Activated CD4-positive, alpha-beta T cell treated with anti-CD3 and anti-CD28 coated beads for 1 hour (primary cell): ENCODE data around the gene EYA3.

Experiments used
- DNase-seq: peaks from one replicate; pipeline ENCODE4 v3.0.0-alpha.2; 2020

Gene EYA3

DNA sequence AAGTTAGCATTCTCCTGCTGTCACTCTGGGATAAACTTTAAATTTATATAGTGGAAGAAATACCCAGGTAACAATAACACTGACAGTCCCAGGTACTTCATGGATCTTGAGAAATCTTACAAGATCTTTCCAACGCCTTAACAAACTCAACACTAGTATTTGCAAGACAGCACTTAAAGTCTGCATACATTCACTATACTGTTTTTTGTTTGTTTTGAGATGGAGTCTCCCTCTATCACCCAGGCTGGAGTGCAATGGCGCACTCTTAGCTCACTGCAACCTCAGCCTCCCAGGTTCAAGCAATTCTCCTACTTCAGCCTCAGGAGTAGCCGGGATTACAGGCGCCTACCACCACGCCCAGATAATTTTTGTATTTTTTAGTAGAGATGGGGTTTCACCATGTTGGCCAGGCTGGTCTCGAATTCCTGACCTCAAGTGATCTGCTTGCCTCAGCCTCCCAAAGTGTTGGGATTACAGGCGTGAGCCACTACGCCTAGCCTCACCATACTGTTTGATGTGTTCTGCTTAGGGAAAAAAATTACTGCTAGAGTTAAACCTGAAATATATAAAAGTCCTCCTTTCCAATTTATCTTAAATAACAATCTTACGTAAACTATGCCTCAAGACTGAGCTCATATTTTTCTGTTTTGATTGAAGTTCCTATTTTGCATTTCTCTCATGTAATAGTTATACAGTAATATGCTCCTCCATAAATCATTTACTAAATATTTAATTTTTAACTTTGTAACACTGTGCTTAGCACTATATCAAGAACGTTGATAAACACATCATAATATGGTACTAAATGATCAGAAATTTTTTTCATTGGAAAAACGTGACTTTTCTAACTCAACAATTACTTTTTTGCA lies 17.5 kb downstream of the EYA3 start:
- no peak for DNase-seq

DNA sequence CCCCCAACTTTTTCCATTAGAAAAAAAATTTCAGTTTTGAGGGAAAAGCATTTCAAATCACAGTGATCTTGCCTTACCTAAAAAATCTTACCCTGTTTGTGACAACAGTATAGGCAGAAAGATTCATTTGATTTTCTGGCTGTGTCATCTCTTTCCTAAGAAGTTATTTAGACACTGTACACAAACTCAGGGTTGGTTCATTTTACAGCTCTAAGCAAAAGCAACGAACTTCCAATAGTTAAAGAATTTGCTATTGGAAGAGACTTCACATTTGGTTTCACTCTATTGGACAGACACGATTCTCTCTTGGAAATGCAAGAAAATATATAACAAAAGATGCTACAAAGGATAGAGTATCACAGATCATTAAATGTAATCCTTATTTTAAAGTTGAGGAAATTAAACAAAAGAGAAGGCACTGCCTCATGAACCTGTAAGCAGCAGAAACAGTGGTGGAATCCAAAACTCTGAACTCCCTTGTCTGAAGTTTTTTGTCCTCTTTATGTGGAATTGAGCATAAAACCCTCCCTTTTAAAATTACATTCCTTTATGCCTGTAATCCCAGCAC lies 20.8 kb downstream of the EYA3 start:
- no peak for DNase-seq

DNA sequence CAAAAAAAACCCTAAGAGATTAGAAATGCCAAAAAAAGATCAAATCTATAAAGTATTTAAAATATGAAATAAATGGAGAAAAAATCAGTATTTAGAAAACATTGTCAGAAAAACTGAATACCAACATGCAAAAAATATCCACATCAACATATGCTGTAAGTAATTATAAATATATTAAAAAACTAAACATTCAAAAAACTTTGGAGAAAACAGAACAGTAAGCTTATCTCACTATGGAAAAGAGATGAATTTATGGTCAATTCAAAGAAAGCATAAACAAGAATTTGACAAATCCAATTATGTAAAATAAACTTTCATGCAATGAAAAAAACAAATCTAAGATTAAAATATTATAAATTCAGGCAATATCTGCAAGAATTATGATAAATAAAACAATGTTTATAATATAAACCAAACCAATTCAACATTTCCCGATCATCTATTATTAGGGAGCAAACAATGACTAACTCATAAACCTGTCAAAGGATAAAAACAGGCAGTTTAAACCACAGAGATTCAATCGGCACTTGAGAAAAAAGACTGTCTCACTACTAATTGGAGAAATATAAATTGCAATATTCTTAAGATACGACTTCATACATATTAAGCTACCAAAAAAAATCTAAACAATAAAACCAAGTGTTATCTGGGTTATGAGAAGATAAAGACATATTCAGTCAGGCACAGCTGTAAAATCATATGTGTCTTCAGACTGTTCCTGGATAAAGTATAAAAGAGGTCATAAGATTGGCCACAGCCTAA lies 21.8 kb downstream of the EYA3 start:
- no peak for DNase-seq

DNA sequence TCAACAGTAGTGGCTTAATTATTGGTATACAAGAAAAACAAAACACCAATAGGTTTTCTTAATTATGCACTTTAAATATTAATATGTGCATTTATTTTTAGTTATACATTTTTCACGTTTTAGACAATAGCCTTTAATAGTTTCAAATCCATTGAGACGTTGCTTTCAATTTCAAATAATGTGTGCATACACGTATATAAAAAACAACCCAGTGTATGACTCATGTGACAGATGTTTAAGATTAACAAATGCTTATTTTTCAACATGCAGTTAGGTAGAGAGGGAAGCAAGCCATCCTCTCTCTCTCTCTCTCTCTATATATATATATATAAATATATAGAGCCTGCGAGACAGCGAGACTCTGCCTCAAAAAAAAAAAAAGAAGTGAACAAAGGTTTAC lies 24.3 kb downstream of the EYA3 start:
- no peak for DNase-seq

DNA sequence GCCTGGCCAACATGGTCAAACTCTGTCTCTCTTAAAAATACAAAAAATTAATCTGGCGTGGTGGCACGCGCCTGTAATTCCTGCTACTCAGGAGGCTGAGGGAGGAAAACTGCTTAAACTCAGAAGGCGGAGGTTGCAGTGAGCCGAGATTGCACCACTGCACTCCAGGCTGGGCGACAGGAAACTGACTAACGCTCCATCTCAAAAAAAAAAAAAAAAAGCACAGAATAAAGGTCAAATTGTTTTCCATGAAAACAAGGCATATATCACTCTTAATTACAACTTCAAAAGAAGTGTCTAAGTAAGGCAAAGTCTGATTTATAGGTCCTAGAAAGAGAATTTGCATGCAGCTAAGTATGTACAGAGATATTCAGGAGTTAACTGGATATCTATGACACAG lies 25.6 kb downstream of the EYA3 start:
- no peak for DNase-seq

DNA sequence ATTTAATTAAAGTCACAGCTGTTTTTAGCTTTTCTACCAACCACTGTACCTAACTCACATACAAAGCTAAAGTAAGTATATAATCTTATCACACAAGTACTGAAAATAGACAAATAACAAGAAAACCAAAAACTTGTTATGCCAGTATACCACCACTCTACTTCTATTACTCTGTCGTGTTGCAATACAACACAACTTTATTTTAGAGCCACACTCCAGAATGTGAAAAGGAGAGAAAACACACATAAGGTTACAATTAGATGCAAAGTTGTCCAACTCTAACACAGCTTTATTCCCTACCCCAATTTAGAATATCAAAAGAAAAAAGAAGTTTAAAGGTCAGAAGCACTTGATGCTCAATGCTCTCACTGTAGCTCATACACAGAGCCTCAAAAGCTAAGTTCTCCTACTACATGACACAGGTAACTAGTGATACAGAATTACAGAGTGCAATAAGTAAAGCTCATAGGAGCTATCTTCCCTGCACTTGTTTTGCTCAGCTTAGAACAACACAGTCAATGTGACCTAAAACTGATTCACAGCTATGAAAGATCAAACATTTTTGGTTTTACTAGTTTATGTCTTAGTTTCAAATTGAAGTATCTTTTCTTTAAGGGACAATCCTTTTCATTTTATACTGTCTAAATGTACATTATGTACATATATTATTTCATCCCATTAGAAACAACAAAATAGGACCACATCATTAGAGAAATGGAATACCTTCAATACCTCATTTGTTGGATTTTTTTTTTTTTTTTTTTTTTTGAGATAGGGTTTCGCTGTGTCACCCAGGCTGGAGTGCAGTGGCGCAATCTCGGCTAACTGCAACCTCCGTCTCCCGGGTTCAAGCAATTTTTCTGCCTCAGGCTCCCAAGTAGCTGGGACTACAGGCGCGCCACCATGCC lies 29.2 kb downstream of the EYA3 start:
- no peak for DNase-seq

DNA sequence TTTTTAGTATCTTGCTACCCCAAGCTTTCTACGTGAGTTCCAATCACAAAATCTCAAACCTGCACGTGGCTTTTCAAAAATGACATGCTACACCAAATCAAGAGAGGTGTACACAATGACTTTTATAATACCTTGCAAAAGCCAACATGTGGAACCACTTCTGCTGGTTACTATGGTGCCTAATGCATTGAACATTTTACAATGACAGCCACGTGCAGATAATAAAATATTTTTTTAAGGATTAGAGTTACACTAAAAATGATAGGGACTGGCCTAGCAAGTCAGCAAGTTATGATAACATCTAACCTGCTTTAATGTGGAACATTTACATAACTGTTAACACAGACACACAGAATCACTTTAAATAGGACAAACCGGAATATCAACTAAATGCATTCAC lies 30.2 kb downstream of the EYA3 start:
- no peak for DNase-seq

DNA sequence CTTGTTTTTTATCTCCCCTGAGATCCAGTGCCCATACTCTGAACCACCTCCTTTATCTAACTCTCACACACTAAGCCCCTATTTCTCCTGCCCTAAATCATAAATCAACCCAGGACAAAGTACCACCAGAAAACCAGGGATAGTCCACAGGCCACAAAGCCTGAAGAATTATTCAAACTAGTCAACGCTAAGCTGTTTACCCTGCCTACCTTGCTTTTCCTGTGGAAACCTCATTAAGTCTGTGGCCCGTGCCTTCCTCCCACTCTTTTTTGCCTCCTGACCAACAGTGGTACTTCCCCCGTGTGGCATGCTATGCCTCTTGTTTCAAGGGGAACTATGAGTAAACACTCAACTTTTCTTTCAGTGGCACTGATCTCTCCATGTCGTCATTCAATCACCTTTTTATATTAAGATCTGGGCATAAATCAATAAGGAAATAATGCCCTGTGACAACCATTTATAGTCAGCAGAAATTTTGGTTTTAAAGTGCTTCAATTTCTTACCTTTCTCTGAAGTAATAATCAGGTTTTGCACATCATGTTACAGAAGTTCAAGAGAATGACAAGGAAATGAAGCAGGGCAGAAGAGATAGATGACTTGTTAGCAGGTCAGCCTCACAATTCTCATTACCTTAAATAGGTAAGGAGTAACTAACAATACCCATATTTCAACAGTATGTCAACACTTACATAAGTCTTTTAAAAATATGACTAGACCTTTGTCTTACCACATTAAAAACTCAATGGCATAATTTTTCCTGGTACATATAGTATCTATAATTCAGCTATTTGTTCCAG lies 32.1 kb downstream of the EYA3 start:
- peak; percentile 44 for DNase-seq

DNA sequence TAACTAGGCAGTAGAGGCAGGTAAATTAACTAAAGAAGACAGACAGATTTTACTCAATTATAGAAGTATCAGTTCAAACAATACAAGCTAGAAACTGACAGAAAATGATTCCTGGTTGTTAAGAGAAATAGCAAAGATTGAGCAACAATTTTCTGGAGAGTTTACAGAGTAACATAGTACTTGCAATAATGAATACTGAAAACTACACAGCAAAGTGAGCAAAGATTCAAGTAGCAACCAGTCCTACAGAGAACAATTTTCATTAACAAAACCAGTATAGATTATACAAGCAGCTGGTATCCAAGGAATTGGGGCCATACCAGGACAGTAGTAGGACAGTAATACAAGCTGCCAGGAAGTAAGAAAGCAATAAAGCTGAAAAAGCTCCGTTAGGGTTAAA lies 37.6 kb downstream of the EYA3 start:
- no peak for DNase-seq

DNA sequence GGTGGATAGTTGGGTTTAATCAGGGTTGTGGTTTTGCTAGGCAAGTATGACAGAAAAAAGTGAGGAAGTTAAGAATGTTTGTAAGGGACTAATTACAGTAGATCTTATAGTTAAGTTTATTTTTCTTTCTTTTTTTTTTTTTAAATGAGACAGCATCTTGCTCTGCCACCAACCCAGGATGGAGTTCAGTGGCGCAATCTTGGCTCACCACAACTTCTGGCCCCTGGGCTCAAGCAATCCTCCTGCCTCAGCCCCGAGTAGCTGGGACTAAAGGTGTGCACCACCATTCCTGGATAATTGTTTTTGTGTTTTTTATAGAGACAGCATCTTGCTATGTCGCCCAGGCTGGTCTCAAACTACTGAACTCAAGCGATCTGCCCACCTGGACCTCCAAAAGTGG lies 41.7 kb downstream of the EYA3 start:
- no peak for DNase-seq

DNA sequence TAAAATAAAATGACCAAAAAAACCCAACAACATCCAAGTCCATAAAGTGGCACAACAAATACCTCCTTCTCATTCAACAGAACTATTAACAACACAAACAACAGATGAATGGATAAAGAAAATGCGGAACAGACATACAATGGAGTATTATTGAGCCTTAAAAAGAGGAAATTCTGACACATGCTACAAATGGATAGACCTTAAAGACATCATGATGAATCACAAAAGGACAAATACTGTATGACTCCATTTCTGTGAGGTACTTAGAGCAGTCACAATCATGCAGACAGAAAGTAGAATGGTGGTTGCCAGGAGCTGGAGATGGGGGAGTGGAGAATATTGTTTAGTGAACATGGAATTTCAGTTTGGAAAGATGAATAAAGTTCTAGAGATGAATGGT lies 42.6 kb downstream of the EYA3 start:
- no peak for DNase-seq

DNA sequence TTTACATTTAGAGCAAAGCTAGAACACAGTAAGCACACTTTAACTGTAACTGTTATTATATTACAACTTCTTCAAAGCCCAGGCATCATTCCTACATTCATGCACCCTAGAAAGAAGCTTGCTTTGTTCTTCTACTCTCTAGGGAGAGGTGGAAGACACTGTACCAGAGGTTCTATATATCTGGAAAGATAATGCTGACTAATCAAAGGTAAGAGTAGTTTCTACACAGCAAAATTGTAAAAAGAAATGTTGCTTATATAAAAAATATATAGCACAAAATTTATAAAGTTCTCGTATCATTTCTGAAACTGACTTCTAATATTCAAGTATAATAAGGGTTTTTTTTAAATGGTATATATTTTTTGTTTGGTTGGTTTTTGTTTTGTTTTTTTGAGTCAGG lies 44.0 kb downstream of the EYA3 start:
- DNase-seq, result no peak

DNA sequence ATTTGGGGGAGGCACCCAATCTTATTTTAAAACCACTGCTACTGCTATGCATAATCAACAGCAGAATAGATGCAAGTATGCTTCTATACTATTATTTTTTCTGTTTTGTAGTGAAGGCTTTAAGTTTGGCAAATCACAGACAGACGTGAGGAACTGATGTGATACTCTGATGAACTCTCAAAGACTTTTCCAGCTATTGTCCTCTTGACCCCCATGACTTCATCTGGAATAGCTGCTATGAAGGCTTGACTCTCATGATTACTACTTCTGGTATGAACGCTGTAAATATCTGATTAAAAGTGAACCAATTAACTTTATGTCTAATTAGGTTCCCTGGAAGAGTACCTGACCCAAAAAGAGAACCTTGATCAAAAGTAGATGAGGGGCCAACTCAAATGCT lies 49.1 kb downstream of the EYA3 start:
- DNase-seq, result no peak

DNA sequence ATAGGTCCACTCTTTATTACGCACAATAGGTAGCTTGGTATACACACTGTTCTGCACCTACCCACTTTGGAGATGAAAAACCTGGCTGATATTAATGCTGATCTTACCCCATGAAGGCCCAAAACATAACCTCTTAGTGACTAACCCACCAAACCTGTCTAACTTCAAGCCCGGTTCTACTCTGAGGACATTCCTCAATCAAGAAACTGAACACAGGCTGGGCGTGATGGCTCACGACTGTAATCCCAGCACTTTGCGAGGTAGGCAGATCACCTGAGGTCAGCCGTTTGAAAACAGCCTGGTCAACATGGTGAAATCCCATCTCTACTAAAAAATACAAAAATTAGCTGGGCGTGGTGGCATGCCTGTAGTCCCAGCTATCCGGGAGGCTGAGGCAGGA lies 50.5 kb downstream of the EYA3 start:
- no peak for DNase-seq

DNA sequence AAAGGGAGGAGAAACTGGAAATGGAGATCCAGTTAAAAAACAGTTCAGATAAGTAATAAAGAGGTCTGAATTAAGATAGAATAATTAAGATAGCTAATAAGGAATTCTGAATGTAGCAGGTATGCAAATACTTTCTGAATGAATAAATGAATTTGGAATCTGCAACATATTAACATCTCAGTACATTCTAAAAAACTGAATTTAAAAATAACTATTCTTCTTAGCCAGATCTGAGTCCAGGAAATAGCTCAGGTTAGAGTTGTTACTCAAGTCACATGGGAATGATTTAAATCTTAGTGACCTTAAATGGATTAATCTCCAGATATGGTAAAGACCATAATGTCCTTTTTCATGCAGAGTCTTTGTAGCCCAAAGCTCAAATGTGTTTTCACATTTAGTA lies 51.2 kb downstream of the EYA3 start:
- DNase-seq, result no peak

DNA sequence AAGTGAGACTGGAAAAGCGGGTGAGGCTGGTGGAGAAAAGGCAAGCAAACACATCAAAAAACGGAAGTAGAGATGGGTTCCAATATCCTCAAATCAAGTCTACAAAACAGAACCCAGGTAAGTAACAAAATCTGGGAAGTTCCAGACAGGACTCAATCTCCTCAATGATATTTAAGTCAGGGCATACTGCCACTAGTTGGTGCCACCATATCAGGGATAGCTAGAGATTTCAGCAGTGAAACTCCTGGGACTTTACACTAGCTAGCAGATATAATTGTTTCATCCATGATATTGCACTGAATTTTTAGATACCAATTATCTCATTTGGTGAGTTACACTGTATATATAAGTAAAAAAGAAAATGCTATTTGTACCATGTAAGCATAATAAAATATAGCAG lies 52.0 kb downstream of the EYA3 start:
- DNase-seq, result no peak

DNA sequence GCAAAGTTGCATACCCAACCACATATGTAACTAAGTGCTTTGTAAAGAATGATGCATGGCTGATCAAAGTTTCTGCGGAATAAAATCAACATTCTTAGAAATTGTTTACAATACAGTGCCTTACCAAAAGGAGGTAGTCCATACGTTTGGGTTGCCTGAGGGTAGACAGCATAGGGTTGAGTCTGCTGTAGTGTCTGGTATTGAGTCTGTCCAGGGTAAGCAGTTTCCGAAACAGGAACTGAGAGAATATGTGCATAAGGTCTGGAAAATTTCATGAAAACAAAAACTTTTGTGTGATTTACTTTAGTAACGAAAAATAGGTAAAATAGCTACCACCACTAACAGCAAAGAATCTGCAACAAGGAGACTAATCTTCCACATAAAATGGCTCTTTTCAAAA lies 53.0 kb downstream of the EYA3 start:
- no peak for DNase-seq

DNA sequence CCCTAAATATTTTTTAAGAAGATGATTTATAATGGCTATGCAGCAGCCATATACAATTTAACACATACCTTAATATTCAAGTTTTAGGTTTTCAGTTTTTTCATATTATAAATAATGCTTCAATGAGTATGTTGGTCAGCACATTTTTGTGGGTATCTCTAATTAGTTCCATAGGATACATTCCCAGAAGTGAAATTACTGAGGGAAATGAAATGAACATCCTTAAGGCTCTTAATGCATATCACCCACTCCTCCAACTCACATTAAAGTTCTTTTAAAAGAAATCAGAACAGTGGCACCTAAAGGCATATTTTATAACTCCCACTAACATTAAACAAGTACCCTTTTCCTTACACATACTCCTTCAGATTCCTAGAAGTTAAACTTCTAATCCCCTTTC lies 56.1 kb downstream of the EYA3 start:
- no peak for DNase-seq

DNA sequence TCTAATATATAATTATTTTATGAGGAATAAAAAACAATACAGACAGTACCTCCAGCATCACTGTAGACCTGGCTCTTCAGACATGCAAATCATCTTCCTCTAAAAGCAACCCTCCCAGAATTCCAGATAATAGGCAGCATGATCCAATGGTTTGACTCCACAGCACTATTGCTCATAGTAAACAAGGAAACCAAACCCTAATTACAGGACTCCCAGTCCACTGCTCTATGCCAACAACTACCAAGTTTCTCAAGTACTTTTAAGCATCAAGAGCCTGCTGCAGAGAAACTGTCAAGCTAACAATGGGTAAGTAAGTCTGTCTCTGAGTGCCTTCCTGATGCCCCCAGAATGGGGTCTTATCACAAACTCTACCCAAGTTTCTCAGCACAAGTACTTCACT lies 57.2 kb downstream of the EYA3 start:
- no peak for DNase-seq

DNA sequence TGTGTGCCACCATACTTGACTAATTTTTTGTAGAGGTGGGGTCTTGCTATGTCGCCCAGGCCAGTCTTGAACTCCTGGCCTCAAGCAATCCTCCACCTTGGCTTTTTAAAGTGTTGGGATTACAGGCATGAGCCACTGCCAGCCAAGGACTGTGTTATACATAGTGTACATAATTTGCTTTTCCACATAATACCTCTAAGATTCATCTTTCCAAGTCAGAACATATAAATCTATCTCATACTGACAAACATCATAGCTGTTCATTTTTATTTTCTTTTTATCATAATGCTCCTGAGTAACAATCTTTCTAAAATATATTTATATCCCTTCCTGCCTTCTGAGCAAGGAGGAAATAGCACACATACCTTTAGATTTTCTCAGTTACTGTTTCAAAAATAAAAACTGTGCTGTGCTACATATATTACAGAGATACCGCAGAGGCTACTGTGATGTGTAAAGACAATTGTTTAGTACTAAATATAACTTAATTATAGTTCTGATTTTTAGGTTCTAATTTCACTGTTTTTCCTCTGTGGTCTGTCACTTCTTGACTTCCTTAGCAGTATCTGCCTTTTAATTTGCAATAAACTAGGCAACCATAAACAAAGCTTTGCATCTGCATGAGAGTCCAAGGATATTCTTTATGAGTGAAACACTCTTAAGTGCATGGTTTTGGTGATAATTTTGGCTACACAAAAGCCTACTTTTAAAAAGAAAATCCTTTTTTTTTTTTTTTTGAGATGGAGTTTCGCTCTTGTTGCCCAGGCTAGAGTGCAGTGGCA lies 59.3 kb downstream of the EYA3 start:
- DNase-seq, result no peak

DNA sequence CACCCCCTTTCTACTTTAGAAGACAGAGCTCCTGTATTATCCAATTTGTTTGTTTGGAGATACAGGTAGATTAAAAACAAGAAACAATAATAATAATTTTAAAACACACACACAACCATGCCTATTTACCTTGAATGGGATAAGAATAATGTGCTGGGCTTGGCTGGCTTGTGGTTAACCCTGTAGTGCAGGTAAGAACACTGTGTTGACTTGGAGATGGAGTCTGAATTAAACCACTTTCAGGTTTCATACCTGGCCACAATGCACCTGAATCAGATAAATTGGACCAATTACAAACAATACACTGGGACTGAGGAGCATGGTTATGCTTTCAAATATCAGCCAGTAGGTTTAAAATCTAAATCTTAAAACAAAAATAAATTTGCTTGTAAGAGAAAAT lies 60.8 kb downstream of the EYA3 start:
- no peak for DNase-seq
